ENCODE results near the gene CCDC50. TPM values are rescaled to one million over a fixed set of nuclear protein-coding genes. Genes with fewer than 3 reads are reported as not detected.

CCDC50 gene
- total RNA-seq, 1 experiment from 2014 or later: not detected

DNA sequence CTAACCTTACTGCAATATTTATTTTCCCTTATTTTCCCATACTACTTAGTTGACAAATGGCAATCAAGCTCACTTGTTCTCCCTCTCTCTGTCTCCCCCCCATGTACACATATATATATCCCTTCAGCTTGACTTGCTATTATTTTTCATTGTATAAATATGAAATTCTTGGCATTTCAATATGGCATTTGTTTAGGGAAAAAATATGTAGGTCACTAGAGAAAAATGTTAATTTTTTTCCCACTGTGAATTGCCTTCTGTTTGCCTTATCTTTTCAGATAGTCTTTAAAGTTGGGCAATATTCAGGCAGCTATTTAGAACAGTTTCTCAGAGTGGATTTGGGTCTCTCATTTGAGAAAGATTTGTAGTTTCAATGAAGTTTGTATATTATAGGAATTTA is 64.0 kb downstream of the CCDC50 start:
- Histone ChIP-seq H3K9me2 (replicated peaks; ENCODE audit: insufficient read depth, low read length) (no peaks in the 10 kb centered on the region), H2AFZ (ENCODE audit: low read length) (no peak overlapping the region)

GRCh38 chr3:191397771-191398170 is 68.6 kb downstream of the CCDC50 start:
- Histone ChIP-seq H3K36me3 (ENCODE audit: insufficient read depth, low read length) (no peaks in the 10 kb centered on the region), H3K27ac (ENCODE audit: low read length) (no peak overlapping the region), H3K27me3 (ENCODE audit: low read length) (no peaks in the 10 kb centered on the region), H2AFZ (ENCODE audit: low read length) (no peak overlapping the region), H3K9me3 (ENCODE audit: low read length) (peaks cover 6% of the 10 kb centered on the region), H3K9me2 (replicated peaks; ENCODE audit: insufficient read depth, low read length) (no peaks in the 10 kb centered on the region), H4K20me1 (ENCODE audit: insufficient read depth, low read depth, low read length) (no peaks in the 10 kb centered on the region), H3K4me2 (ENCODE audit: low read depth, low read length, poor library complexity, severe bottlenecking) (no peak overlapping the region), H3K4me3 (ENCODE audit: low read length) (no peak overlapping the region), H3K4me1 (ENCODE audit: low read length) (no peaks in the 10 kb centered on the region), H3K79me2 (ENCODE audit: low read length) (no peaks in the 10 kb centered on the region), H3K9ac (ENCODE audit: low read length) (no peak overlapping the region)
- no peak for DNase-seq

More for the DNA sequence above, 64.0 kb downstream of the CCDC50 start:
- Histone ChIP-seq H3K36me3 (ENCODE audit: insufficient read depth, low read length) (no peaks in the 10 kb centered on the region), H3K79me2 (ENCODE audit: low read length) (no peaks in the 10 kb centered on the region), H3K9ac (ENCODE audit: low read length) (no peak overlapping the region), H3K9me3 (ENCODE audit: low read length) (peaks cover 9% of the 10 kb centered on the region), H3K4me3 (ENCODE audit: low read length) (no peak overlapping the region), H3K27ac (ENCODE audit: low read length) (no peak overlapping the region), H3K4me1 (ENCODE audit: low read length) (no peaks in the 10 kb centered on the region), H3K4me2 (ENCODE audit: low read depth, low read length, poor library complexity, severe bottlenecking) (no peak overlapping the region), H3K27me3 (ENCODE audit: low read length) (no peaks in the 10 kb centered on the region), H4K20me1 (ENCODE audit: insufficient read depth, low read depth, low read length) (no peaks in the 10 kb centered on the region)
- DNase-seq: no peak

DNA sequence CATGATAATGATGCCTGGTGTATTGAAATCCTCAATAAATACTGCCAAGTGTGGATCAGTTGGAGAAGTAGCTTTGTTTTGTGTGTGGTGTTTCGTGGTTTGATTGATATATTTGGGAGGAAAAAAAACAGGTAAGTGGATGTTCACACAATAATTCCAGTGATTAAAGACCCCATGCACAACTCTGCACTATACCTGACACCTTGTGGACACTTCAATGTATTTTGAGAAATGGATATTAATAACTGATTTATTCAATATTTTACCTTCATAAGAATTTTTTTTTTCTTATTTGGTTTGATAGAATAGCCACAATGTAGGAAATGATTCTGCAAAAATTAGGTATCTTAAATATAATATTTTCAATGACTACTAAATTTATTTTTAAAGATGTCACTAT is 69.4 kb downstream of the CCDC50 start:
- H4K20me1 ChIP-seq (ENCODE audit: insufficient read depth, low read depth, low read length): no peaks in the 10 kb centered on the region
- DNase-seq: no peak
- H3K4me3 ChIP-seq (ENCODE audit: low read length): no peak overlapping the region
- no peak overlapping the region for H3K4me2 ChIP-seq (ENCODE audit: low read depth, low read length, poor library complexity, severe bottlenecking)
- no peak overlapping the region for H2AFZ ChIP-seq (ENCODE audit: low read length)
- H3K27me3 ChIP-seq (ENCODE audit: low read length): no peaks in the 10 kb centered on the region
- H3K27ac ChIP-seq (ENCODE audit: low read length): no peak overlapping the region
- H3K9me2 ChIP-seq (replicated peaks; ENCODE audit: insufficient read depth, low read length): no peaks in the 10 kb centered on the region
- no peak overlapping the region for H3K9ac ChIP-seq (ENCODE audit: low read length)
- no peaks in the 10 kb centered on the region for H3K79me2 ChIP-seq (ENCODE audit: low read length)
- H3K36me3 ChIP-seq (ENCODE audit: insufficient read depth, low read length): no peaks in the 10 kb centered on the region
- H3K9me3 ChIP-seq (ENCODE audit: low read length): peaks cover 9% of the 10 kb centered on the region
- no peaks in the 10 kb centered on the region for H3K4me1 ChIP-seq (ENCODE audit: low read length)

DNA sequence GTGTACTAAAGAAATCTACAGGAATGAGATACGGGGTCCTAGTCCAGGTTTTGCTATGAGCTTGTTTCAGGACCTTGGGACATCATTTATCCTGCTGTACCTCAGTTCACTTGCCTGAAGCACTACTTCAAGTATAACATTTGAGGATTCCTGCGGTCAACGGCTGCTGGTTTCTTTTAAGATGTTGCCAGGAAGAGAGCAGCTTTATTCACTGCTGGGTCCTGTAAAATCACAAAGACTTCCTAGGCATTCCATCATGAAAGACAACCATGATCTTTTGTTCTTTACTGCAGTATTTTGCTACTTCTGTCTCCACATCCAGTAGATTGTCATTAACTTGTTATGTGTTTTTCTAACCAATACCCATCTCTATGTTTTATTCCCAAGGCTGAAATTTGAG is 70.7 kb downstream of the CCDC50 start:
- H3K4me3 ChIP-seq (ENCODE audit: low read length): no peak overlapping the region
- no peaks in the 10 kb centered on the region for H3K27me3 ChIP-seq (ENCODE audit: low read length)
- no peaks in the 10 kb centered on the region for H4K20me1 ChIP-seq (ENCODE audit: insufficient read depth, low read depth, low read length)
- no peaks in the 10 kb centered on the region for H3K4me1 ChIP-seq (ENCODE audit: low read length)
- H2AFZ ChIP-seq (ENCODE audit: low read length): no peak overlapping the region
- H3K36me3 ChIP-seq (ENCODE audit: insufficient read depth, low read length): no peaks in the 10 kb centered on the region
- no peak overlapping the region for H3K27ac ChIP-seq (ENCODE audit: low read length)
- no peaks in the 10 kb centered on the region for H3K9me2 ChIP-seq (replicated peaks; ENCODE audit: insufficient read depth, low read length)
- DNase-seq: no peak
- H3K4me2 ChIP-seq (ENCODE audit: low read depth, low read length, poor library complexity, severe bottlenecking): no peak overlapping the region
- no peak overlapping the region for H3K9ac ChIP-seq (ENCODE audit: low read length)
- peaks cover 9% of the 10 kb centered on the region for H3K9me3 ChIP-seq (ENCODE audit: low read length)
- no peaks in the 10 kb centered on the region for H3K79me2 ChIP-seq (ENCODE audit: low read length)

DNA sequence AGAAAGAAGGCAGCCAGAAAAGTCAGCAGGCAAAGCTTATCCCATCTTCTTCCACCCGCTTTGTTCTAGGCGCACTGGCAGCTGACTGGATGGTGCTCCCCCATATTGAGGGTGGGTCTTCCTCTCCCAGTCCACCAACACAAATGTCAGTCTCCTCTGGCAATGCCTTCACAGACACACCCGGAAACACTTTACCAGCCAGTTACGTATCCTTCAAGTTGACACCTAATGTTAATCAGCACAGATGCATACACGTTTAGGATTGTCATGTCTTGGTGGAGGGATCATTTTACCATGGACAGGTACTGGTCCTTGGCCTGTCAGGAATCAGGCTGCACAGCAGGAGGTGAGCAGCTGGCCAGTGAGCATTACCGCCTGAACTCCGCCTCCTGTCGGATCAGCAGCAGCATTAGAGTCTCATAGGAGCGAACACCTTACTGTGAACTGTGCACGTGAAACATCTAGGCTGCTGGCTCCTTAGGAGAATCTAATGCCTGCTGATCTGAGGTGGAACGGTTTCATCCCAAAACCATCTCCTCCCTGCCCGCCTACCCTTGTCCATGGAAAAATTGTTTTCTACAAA is 72.7 kb downstream of the CCDC50 start:
- H3K9ac ChIP-seq (ENCODE audit: low read length): no peak overlapping the region

DNA sequence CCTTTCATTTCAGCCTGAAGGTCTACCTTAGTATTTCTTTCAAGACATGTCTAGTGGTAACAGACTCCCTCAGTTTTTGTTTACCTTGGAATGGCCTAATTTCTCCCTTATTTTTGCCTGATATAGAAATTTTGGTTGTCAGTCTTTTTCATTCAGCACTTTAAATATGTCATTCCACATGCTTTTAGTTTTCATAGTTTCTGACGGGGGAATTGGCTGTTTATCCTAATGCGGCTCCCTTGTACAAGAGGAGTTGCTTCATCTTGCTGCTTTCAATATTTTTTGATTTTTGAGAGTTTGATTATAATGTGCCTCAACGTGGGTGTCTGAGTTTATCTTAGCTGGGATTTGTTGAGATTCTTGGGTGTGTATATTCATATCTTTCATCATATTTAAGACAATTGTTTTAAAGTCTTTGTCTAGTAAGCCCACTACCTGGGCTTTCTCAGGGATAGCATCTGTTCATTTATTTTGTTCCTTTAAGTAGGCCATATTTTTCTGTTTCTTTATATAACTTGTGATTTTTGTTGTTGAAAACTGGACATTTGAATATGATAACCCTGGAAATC is 80.7 kb downstream of the CCDC50 start:
- H3K9me2 ChIP-seq (replicated peaks; ENCODE audit: insufficient read depth, low read length): no peaks in the 10 kb centered on the region
- H4K20me1 ChIP-seq (ENCODE audit: insufficient read depth, low read depth, low read length): no peaks in the 10 kb centered on the region
- no peaks in the 10 kb centered on the region for H3K79me2 ChIP-seq (ENCODE audit: low read length)
- H3K9me3 ChIP-seq (ENCODE audit: low read length): peaks cover 7% of the 10 kb centered on the region
- no peak for DNase-seq
- no peak overlapping the region for H3K4me2 ChIP-seq (ENCODE audit: low read depth, low read length, poor library complexity, severe bottlenecking)
- no peak overlapping the region for H3K27ac ChIP-seq (ENCODE audit: low read length)
- H2AFZ ChIP-seq (ENCODE audit: low read length): no peak overlapping the region
- no peaks in the 10 kb centered on the region for H3K4me1 ChIP-seq (ENCODE audit: low read length)
- H3K36me3 ChIP-seq (ENCODE audit: insufficient read depth, low read length): no peaks in the 10 kb centered on the region
- H3K27me3 ChIP-seq (ENCODE audit: low read length): no peaks in the 10 kb centered on the region
- no peak overlapping the region for H3K4me3 ChIP-seq (ENCODE audit: low read length)
- no peak overlapping the region for H3K9ac ChIP-seq (ENCODE audit: low read length)

More for the DNA sequence above, 72.7 kb downstream of the CCDC50 start:
- Histone ChIP-seq H4K20me1 (ENCODE audit: insufficient read depth, low read depth, low read length) (no peaks in the 10 kb centered on the region), H3K4me3 (ENCODE audit: low read length) (no peak overlapping the region), H3K9me2 (replicated peaks; ENCODE audit: insufficient read depth, low read length) (no peaks in the 10 kb centered on the region), H3K27me3 (ENCODE audit: low read length) (no peaks in the 10 kb centered on the region), H3K79me2 (ENCODE audit: low read length) (no peaks in the 10 kb centered on the region), H3K27ac (ENCODE audit: low read length) (no peak overlapping the region), H3K9me3 (ENCODE audit: low read length) (peaks cover 14% of the 10 kb centered on the region), H2AFZ (ENCODE audit: low read length) (no peak overlapping the region), H3K4me1 (ENCODE audit: low read length) (no peaks in the 10 kb centered on the region), H3K36me3 (ENCODE audit: insufficient read depth, low read length) (no peaks in the 10 kb centered on the region), H3K4me2 (ENCODE audit: low read depth, low read length, poor library complexity, severe bottlenecking) (no peak overlapping the region)
- no peak for DNase-seq

DNA sequence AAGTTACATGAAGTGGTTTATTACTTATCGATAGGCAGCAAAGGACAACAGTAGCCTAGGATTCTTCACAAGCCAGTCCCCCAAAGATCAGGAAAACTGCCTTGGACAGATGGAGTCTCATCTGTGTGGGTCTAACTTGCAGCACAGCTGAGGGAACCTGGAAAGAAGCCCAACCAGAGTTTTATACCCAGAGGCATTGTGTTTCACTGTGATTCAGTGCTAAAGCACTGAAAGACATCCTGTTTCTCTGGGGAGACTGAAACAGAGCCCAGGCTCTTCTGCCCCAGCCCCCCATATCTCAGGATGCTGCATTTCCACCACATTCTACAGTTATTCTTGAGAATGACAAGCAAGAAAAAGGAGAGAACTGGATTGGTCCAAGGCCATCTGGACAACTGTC is 83.6 kb downstream of the CCDC50 start:
- H3K27me3 ChIP-seq (ENCODE audit: low read length): no peaks in the 10 kb centered on the region
- H3K9ac ChIP-seq (ENCODE audit: low read length): no peak overlapping the region
- H2AFZ ChIP-seq (ENCODE audit: low read length): no peak overlapping the region
- no peaks in the 10 kb centered on the region for H3K36me3 ChIP-seq (ENCODE audit: insufficient read depth, low read length)
- H3K9me2 ChIP-seq (replicated peaks; ENCODE audit: insufficient read depth, low read length): no peaks in the 10 kb centered on the region
- H3K9me3 ChIP-seq (ENCODE audit: low read length): peaks cover 3% of the 10 kb centered on the region
- no peaks in the 10 kb centered on the region for H3K4me1 ChIP-seq (ENCODE audit: low read length)
- H3K4me2 ChIP-seq (ENCODE audit: low read depth, low read length, poor library complexity, severe bottlenecking): no peak overlapping the region
- H4K20me1 ChIP-seq (ENCODE audit: insufficient read depth, low read depth, low read length): no peaks in the 10 kb centered on the region
- no peak overlapping the region for H3K4me3 ChIP-seq (ENCODE audit: low read length)
- DNase-seq: no peak
- H3K27ac ChIP-seq (ENCODE audit: low read length): no peak overlapping the region
- H3K79me2 ChIP-seq (ENCODE audit: low read length): no peaks in the 10 kb centered on the region

DNA sequence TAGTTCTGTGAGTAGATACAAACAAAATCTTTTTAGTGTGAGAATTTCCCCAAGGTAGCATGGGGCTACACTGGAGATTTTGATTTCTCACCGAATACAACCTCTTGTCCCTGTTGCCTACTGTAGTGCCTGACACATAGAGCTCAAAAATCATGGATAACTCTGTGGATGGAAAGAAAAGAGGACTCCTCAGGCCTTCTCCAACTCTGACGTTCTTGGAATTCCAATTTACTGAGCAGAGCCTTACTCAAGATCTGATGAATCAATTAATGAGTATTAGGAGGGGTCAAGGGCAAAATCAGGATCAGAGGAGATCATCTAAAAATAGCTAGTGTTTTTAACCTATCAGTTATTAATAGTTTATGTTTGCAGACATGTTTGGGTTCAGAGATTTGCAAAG is 85.1 kb downstream of the CCDC50 start:
- no peak for DNase-seq
- Histone ChIP-seq H4K20me1 (ENCODE audit: insufficient read depth, low read depth, low read length) (no peaks in the 10 kb centered on the region), H2AFZ (ENCODE audit: low read length) (no peak overlapping the region), H3K4me3 (ENCODE audit: low read length) (no peak overlapping the region), H3K4me1 (ENCODE audit: low read length) (no peaks in the 10 kb centered on the region), H3K4me2 (ENCODE audit: low read depth, low read length, poor library complexity, severe bottlenecking) (no peak overlapping the region), H3K79me2 (ENCODE audit: low read length) (no peaks in the 10 kb centered on the region), H3K9ac (ENCODE audit: low read length) (no peak overlapping the region), H3K36me3 (ENCODE audit: insufficient read depth, low read length) (no peaks in the 10 kb centered on the region), H3K9me2 (replicated peaks; ENCODE audit: insufficient read depth, low read length) (no peaks in the 10 kb centered on the region), H3K9me3 (ENCODE audit: low read length) (peaks cover 2% of the 10 kb centered on the region), H3K27ac (ENCODE audit: low read length) (no peak overlapping the region), H3K27me3 (ENCODE audit: low read length) (no peaks in the 10 kb centered on the region)
